HG03520 (cell line): ENCODE results near the gene PLD1.
"Not testable (repeated sequence)": the region's sequence is repeated elsewhere in the genome, so short reads cannot be mapped to it uniquely, and the experiment has no call there.

ENCODE experiments used
- ATAC-seq: cut with Tn5 transposase; IDR thresholded peaks from one replicate; pipeline ENCODE4 v1.9.1; 2021; ENCODE audit warnings: mild to moderate bottlenecking, moderate library complexity; ENCODE audit not compliant: unreplicated experiment

PLD1 gene

GRCh38 chr3:171703144-171703543, 107.1 kb downstream of the PLD1 start:
- no peak for ATAC-seq

DNA sequence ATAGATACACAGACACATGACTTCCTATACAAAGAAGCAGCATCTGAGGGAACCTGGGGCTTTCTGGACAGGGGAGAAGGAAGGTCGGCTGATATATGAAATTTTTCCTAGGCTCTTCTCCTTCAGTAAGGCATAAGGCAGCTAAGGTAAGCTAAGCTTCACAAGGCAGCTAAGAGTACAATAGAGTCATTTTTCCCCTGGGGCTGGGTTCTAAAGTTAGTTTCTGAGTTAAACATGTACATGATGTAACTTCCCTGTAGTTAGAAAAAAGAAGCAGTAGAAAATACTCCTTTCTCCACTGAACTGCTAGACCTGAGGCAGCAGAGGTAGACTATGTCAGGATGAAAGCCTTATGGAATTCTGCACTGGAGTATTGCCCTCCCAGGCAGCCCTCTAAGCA, 109.6 kb downstream of the PLD1 start:
- ATAC-seq = no peak

DNA sequence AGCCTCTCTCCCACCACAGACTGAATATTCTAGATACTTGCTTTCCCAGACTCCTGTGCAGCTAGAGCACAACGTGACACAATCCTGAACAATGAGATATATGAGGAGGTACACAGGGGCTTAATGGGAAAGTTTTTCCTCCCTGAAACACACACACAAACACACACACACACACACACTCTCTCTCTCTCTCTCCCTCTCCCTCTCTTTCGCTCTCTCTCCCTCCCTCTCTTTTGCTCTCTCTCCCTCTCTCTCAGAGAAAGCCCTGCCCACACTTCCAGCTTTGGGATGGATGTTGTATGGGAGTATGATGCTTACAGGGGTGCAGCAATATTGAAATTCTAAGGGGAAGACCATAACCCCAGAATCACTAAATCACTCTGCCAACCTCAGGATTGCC, 110.1 kb downstream of the PLD1 start:
- ATAC-seq = no peak

GRCh38 chr3:171699601-171700000, 110.7 kb downstream of the PLD1 start:
- no peak for ATAC-seq

GRCh38 chr3:171696805-171697204, 113.5 kb downstream of the PLD1 start:
- ATAC-seq = no peak

DNA sequence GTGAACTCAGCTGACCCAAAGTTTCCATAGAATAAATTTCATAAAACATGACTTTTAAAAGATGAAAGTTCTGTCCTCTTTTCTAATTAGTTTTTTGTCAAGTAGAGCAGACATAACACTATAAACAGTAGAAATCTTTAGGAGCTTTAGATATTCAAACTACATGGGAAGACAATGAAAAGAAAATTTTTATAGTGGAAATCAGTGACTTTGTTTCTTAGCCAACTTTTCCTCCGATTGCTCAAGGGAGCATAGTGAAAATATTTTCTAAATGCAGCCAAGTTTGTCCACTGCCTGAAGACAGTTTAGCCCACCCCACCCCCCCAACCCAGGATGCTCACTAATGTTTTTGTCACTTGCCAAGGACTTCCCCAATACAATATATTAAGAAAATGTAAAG, 114.9 kb downstream of the PLD1 start:
- no peak for ATAC-seq

GRCh38 chr3:171694888-171695287, 115.4 kb downstream of the PLD1 start:
- no peak for ATAC-seq

GRCh38 chr3:171692551-171692950, 117.7 kb downstream of the PLD1 start:
- ATAC-seq = not testable (repeated sequence)

GRCh38 chr3:171691485-171691884, 118.8 kb downstream of the PLD1 start:
- ATAC-seq = no peak

- ATAC-seq = no peak
Measured at GRCh38 chr3:171690281-171690680, 120.0 kb downstream of the PLD1 start.

DNA sequence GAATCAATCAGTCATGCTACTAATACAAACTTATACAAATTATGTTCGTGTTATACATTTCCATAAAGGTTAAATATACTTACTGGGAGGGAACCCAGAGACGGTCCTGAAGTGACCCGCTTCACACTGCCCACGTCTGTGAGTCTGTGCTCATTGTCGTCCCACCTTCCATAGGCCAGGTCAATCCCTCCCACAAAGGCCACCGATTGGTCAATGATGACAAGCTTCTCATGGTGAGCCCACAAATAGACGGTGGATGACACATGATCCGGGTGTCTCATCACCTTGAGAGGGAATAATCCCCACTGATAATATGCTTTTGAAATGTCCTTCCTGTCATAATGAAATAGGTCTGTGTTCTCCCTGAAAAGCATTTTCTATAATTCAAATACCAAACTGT, 121.7 kb downstream of the PLD1 start:
- ATAC-seq = no peak

DNA sequence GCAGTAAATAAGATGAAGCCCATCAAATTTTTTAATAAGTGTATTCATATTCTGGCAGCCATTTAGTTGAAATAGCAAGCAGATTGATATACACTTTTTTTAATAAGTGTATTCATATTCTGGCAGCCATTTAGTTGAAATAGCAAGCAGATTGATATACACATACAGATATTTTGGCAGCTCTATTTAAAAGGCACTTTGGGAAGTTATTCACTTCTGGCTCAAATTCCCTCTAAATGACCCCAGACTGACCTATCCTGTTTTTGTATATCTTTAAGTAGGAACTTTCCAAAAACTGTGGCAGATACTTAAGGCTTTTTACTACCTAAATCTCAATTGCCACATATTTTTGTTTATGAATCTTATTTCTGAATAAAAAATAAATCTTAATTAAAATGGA, 122.3 kb downstream of the PLD1 start:
- ATAC-seq = no peak

DNA sequence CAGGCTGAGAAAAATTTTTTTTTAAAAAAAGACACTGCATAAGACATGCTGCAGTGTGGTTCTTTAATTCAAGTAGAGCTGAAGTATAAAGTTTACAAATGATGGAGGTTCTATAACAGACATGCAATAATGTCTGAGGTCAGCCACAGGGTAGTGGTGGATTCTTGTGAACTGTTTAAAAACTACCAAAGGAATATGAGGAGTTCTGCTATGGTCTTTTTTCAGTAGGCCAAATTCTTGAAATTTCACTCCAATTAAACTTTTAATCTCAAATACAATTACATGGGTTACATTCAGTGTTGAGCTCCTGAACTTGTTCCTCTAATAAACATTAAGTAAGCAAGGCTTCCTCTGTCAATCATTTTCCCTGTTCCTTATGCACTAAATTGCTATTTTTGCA, 122.7 kb downstream of the PLD1 start:
- ATAC-seq = no peak

- ATAC-seq = no peak
Measured at GRCh38 chr3:171687064-171687463, 123.2 kb downstream of the PLD1 start.

- ATAC-seq = no peak
Measured at GRCh38 chr3:171685116-171685895, 125.0 kb downstream of the PLD1 start.

GRCh38 chr3:171684221-171684620, 126.1 kb downstream of the PLD1 start:
- ATAC-seq = no peak

DNA sequence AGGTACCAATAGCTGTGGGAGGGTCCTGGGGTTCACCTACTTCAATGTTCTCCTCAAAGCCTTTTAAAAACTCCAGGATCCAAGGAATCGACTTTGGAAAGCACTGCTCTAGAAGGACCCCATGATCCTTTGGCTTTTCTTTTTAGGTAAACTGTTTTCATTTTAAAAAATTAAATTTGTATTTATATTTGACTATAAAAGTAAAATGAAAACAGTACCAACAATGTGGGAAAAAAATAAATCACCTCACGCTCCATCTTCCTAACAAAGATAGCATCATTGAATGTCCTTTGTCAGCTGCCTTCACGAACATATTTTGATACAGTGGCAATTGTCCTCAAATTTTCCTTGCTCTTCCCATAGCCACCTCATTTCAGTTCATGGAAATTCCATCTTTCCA, 127.5 kb downstream of the PLD1 start:
- ATAC-seq = no peak

- ATAC-seq = no peak
Measured at GRCh38 chr3:171680726-171681411, 129.4 kb downstream of the PLD1 start.

GRCh38 chr3:171678971-171679492, 131.3 kb downstream of the PLD1 start:
- no peak for ATAC-seq

GRCh38 chr3:171677706-171678105, 132.6 kb downstream of the PLD1 start:
- no peak for ATAC-seq

DNA sequence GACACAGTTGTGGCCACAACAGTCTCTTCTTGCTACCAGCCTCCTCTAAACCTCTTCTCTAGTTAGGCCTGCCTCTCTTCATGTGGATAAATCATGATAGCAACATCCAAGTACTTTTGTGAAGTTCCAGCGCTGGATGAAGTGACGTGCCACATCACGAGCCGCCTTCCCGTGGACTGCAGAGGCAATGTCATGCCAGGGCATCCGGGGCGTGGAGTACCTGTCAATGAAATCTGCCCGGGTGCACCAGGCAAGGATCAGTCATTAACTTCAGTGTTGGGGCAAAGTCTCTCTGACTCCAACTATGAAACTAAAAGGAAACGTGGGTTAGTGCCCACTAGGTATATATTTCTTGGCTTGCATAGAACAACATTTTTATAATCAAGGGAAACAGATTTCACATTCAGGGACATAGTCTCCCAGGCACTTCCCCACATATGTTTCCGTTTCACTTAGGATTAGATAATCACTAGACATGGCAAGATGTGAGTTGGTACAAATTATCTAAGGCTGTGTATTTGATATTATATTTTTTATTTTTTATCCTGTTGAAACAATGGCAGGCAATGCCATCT, 133.6 kb downstream of the PLD1 start:
- ATAC-seq = no peak

GRCh38 chr3:171673951-171674350, 136.3 kb downstream of the PLD1 start:
- no peak for ATAC-seq
